Fibroblast of villous mesenchyme (primary cell): Measurements from ENCODE around the gene KIDINS220. TPM values are rescaled to one million over a fixed set of nuclear protein-coding genes. Genes with fewer than 3 reads are reported as not detected.

Source experiments
- DNase-seq: peaks from one replicate; pipeline ENCODE4 v3.0.0-alpha.2; 2010; ENCODE audit warnings: low read depth
- H3K4me3 ChIP-seq: 2 replicates; pipeline ENCODE4 v1.5.1; 2011; ENCODE audit warnings: low read depth, mild to moderate bottlenecking, low read length
- total RNA-seq: library from RNA; depleted of rRNA; stranded (reverse); fragments of >200 nt; gene quantifications from 2 replicates; pipeline ENCODE4 v1.2.3, GENCODE V29; 2012
- TF ChIP-seq, protein P1 (sequence below): IDR thresholded peaks from 2 replicates; pipeline ENCODE4 v1.5.1; 2012; ENCODE audit warnings: low read depth, mild to moderate bottlenecking, low read length; ENCODE audit not compliant: insufficient read depth

KIDINS220 gene
- total RNA-seq, 1 donor = 91.5 TPM

DNA sequence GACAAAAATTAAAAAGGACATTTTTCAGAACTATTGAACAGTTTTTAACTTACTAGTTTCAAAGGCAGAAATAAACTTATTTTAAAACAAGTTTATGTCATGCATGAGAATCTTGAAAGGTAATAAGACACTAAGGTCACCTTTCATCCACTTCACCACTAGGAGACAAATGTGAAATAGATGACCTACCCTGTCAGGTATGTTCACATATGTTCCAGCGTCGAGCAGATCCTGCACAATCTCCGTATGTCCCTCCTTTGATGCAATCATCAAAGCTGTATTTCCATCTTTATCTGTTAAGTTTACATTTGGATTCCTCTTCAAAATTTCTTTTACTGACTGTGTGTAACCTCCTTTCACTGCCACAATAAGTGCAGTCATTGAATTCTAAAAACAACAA, 34.7 kb downstream of the KIDINS220 start:
- DNase-seq = no peak
- TF ChIP-seq, protein P1, sequence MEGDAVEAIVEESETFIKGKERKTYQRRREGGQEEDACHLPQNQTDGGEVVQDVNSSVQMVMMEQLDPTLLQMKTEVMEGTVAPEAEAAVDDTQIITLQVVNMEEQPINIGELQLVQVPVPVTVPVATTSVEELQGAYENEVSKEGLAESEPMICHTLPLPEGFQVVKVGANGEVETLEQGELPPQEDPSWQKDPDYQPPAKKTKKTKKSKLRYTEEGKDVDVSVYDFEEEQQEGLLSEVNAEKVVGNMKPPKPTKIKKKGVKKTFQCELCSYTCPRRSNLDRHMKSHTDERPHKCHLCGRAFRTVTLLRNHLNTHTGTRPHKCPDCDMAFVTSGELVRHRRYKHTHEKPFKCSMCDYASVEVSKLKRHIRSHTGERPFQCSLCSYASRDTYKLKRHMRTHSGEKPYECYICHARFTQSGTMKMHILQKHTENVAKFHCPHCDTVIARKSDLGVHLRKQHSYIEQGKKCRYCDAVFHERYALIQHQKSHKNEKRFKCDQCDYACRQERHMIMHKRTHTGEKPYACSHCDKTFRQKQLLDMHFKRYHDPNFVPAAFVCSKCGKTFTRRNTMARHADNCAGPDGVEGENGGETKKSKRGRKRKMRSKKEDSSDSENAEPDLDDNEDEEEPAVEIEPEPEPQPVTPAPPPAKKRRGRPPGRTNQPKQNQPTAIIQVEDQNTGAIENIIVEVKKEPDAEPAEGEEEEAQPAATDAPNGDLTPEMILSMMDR = no peak
- no peak overlapping the region for H3K4me3 ChIP-seq

DNA sequence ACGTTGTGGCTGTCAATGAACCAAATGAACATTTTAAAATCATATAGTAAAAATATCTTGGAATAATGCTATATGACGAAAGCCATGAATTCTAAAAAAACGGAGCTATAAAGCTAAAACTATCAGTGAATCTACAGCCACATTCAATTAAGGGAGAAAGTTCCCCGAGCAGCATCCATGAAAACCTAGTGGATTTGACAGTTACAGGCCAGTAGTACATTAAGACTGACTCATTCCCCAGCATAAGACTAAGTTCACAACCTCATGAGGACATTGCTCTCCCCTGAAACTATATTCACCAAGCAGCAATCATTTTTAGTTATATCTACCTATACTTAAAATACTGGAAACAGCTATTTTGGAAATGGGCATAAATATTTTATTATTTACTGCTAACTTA, 36.6 kb downstream of the KIDINS220 start:
- no peak overlapping the region for H3K4me3 ChIP-seq
- TF ChIP-seq, protein P1 = no peak
- no peak for DNase-seq

DNA sequence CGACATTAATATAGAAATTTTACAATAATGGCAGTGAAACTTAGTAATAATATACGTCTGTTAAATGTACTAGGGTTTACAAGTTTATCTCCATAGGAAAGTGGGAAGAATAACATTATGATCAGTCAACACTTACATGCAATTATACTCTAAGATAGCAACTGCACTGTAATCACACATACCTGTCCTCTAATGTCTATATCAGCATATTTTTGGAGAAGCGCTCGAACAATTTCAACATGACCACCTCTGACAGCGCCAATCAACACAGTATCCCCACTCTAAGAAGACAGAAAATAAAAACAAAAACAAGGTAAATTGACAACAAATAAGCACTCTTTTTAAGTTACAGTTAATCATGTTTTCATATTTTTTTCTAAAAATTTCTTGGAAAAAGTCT, 37.2 kb downstream of the KIDINS220 start:
- H3K4me3 ChIP-seq = no peak overlapping the region

DNA sequence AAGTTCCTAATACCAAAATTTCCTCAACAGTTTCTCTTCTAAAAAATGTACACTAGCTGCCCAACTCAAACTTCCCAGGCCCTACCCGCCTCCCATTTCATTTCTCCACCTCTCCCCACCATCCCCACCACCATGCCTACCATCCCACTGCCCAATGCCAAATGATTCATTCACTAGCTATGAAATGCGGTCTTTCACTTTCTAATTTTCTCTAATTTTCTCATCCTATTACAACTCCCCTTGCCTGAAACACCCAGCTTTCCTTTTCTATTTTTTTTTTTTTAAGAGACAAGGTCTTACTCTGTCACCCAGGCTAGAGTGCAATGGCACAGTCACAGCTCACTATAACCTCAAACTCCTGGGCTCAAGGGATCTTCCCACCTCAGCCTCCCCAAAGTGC, 38.4 kb downstream of the KIDINS220 start:
- no peak for DNase-seq
- H3K4me3 ChIP-seq = no peak overlapping the region
- TF ChIP-seq, protein P1 = no peak

More for the DNA sequence above, 37.2 kb downstream of the KIDINS220 start:
- TF ChIP-seq, protein P1 = no peak
- DNase-seq = no peak

DNA sequence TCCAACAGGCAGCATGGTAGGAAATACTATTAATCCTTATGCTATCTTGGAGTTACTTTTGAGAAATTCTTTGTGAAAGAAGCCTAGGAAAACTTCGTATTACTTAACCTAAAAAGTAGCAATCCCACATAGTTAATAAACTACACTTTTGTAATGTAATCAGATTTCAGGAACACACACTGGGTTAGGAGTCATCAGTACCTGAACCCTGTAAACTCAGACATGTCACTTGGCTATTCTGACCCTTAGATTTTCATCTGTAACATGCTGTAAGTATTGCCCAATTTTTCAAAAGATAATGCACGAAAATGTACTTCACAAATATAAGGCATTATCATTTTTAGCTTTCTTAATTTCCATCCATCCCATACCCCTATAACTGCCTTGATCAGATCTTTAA, 39.0 kb downstream of the KIDINS220 start:
- no peak overlapping the region for H3K4me3 ChIP-seq
- DNase-seq = no peak
- TF ChIP-seq, protein P1 = no peak

DNA sequence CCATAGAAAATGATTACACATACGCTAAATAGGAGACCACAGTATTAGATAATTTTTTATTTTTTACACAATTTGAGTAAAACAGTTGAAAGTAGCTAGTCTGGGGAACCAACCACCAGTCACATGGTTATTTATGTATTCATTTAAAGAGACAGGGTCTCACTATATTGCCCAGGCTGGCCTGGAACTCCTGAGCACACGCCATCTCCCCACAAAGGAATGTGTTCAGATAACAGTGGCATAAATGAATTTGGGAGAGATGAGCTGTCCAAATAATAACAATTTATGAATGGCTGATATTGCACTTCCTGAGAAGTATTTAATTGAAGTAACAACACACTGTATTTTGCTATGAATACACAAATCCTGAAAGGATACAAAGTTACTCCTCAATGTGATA, 39.7 kb downstream of the KIDINS220 start:
- DNase-seq = no peak
- TF ChIP-seq, protein P1 = no peak
- no peak overlapping the region for H3K4me3 ChIP-seq

DNA sequence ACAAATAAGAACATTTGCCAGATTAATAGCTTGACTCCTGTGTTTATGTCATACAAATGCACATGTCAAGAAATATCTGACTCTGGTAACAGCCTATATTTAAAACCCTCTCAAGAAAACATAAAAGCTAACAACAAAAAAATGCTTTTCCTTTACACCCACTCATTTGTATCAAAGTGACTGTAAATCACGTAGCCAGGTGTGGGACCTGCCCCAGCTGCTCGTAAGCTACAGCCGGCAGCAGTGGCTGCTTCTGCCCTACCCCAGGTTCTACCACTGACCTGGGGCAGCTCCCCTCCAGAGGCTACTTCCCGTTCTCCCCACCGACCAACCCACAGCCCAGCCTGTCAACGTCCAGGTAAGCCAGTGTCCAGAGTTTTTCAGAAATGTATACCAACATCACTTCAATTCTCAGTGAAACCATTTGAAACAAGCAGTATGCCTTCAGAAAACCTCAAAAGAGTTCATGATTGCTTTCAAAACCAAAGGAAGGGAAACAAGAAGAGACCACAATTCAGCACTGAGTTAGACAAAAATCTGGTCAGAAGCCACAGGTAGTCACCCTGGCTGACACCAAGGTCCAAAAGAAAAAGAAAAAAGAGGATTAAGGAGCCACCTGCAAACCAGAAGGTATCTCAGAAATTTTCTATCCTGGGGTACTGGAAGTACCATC, 40.4 kb downstream of the KIDINS220 start:
- TF ChIP-seq, protein P1 = no peak
- DNase-seq = no peak
- no peak overlapping the region for H3K4me3 ChIP-seq
